SK-N-SH treated with all-trans-retinoic acid at 6 μM for 48 hours (cell line): ENCODE data around the gene DOCK9.

Experiments used
- ATAC-seq: fragments of 200-7000 bp; cut with Tn5 transposase; 3 replicates; pipeline ENCODE4 v1.9.1; 2020; ENCODE audit warnings: mild to moderate bottlenecking, moderate library complexity
- ARNTL ChIP-seq: fragments of 450-650 bp; formaldehyde crosslinking; IDR thresholded peaks from 2 replicates; pipeline ENCODE4 v1.5.0; 2020; ENCODE audit warnings: low read depth, mild to moderate bottlenecking, moderate library complexity, borderline replicate concordance
- BACH2 ChIP-seq: fragments of 250-450 bp; sonication (Bioruptor Pico); IDR thresholded peaks from 2 replicates; pipeline ENCODE4 v1.9.0; 2021; ENCODE audit warnings: mild to moderate bottlenecking, borderline replicate concordance
- CSDC2 ChIP-seq: fragments of 250-450 bp; sonication (Bioruptor Pico); IDR thresholded peaks from 2 replicates; pipeline ENCODE4 v1.5.0; 2020; ENCODE audit warnings: mild to moderate bottlenecking, moderate library complexity
- ESRRG ChIP-seq: fragments of 250-450 bp; sonication (Bioruptor Pico); IDR thresholded peaks from 2 replicates; pipeline ENCODE4 v1.6.1; 2021; ENCODE audit warnings: mild to moderate bottlenecking
- GLIS3 ChIP-seq: fragments of 250-450 bp; sonication (Bioruptor Pico); IDR thresholded peaks from 2 replicates; pipeline ENCODE4 v1.5.0; 2020; ENCODE audit warnings: mild to moderate bottlenecking, moderate library complexity
- ISL1 ChIP-seq: fragments of 250-450 bp; sonication (Bioruptor Pico); IDR thresholded peaks from 2 replicates; pipeline ENCODE4 v2.1.2; 2022; ENCODE audit warnings: mild to moderate bottlenecking, moderate library complexity
- PPARA ChIP-seq: fragments of 250-450 bp; sonication (Bioruptor Pico); IDR thresholded peaks from 2 replicates; pipeline ENCODE4 v1.5.0; 2020; ENCODE audit warnings: mild to moderate bottlenecking, borderline replicate concordance
- RARB ChIP-seq: fragments of 250-450 bp; sonication (Bioruptor Pico); IDR thresholded peaks from 2 replicates; pipeline ENCODE4 v1.8.0; 2021; ENCODE audit warnings: mild to moderate bottlenecking, moderate library complexity
- SNAI2 ChIP-seq: fragments of 250-450 bp; sonication (Bioruptor Pico); IDR thresholded peaks from 2 replicates; pipeline ENCODE4 v1.5.0; 2020; ENCODE audit warnings: mild to moderate bottlenecking, moderate library complexity
- TCF4 ChIP-seq: fragments of 250-450 bp; sonication (Bioruptor Pico); IDR thresholded peaks from 2 replicates; pipeline ENCODE4 v1.8.0; 2021; ENCODE audit warnings: mild to moderate bottlenecking, moderate library complexity, borderline replicate concordance
- TOX ChIP-seq: fragments of 250-450 bp; sonication (Bioruptor Pico); IDR thresholded peaks from 2 replicates; pipeline ENCODE4 v1.8.0; 2021; ENCODE audit warnings: mild to moderate bottlenecking, moderate library complexity, borderline replicate concordance
- ZC3H10 ChIP-seq: fragments of 250-450 bp; sonication (Bioruptor Pico); IDR thresholded peaks from 2 replicates; pipeline ENCODE4 v1.5.1; 2021; ENCODE audit warnings: mild to moderate bottlenecking, moderate library complexity
- ZFP3 ChIP-seq: fragments of 250-450 bp; sonication (Bioruptor Pico); IDR thresholded peaks from 2 replicates; pipeline ENCODE4 v1.5.0; 2020; ENCODE audit warnings: mild to moderate bottlenecking, moderate library complexity
- ZFP30 ChIP-seq: fragments of 450-650 bp; formaldehyde crosslinking; IDR thresholded peaks from 2 replicates; pipeline ENCODE4 v1.5.0; 2022; ENCODE audit warnings: mild to moderate bottlenecking, moderate library complexity
- ZNF565 ChIP-seq: fragments of 450-650 bp; formaldehyde crosslinking; conservative IDR thresholded peaks from 2 replicates; pipeline ENCODE4 v1.5.0; 2020; ENCODE audit warnings: low read depth, mild to moderate bottlenecking, moderate library complexity
- ZNF70 ChIP-seq: fragments of 450-650 bp; formaldehyde crosslinking; IDR thresholded peaks from 2 replicates; pipeline ENCODE4 v1.5.0; 2020; ENCODE audit warnings: mild to moderate bottlenecking, moderate library complexity
- ZNF8 ChIP-seq: fragments of 450-650 bp; formaldehyde crosslinking; IDR thresholded peaks from 2 replicates; pipeline ENCODE4 v1.5.0; 2020; ENCODE audit warnings: mild to moderate bottlenecking, moderate library complexity
- TF ChIP-seq, protein P1 (sequence below): fragments of 250-450 bp; sonication (Bioruptor Pico); IDR thresholded peaks from 2 replicates; pipeline ENCODE4 v1.8.0; 2021; ENCODE audit warnings: low read depth, mild to moderate bottlenecking, moderate library complexity, borderline replicate concordance
- TF ChIP-seq, protein P2 (sequence below): fragments of 250-450 bp; sonication (Bioruptor Pico); IDR thresholded peaks from 2 replicates; pipeline ENCODE4 v1.8.0; 2020; ENCODE audit warnings: mild to moderate bottlenecking, moderate library complexity, borderline replicate concordance
- TF ChIP-seq, protein P3 (sequence below): fragments of 250-450 bp; sonication (Bioruptor Pico); IDR thresholded peaks from 2 replicates; pipeline ENCODE4 v1.5.1; 2021; ENCODE audit warnings: mild to moderate bottlenecking, moderate library complexity
- TF ChIP-seq, protein P4 (sequence below): fragments of 250-450 bp; sonication (Bioruptor Pico); IDR thresholded peaks from 2 replicates; pipeline ENCODE4 v1.5.0; 2020; ENCODE audit warnings: mild to moderate bottlenecking, moderate library complexity

The DOCK9 gene

DNA sequence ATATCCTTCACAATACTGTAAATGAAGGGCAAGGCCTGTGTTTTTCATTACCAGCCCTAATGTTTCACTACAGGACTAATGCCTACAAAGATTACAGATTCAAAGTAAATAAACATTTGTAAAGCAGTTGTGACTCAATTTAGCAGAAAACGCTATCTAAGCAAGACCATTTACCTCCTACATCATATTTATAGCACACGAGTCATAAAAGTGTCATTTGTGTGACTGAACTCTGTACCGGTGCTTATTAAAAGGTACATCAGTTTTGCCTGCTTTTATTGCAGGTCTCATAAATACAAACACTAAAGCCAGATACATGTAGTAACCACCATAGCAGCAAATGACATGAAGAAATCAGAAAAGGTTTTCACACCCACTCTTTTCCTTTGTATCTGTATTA is 163.9 kb downstream of the DOCK9 start:
- no peak for TF ChIP-seq ZFP3 (CRISPR knock-in tag)
- no peak for TF ChIP-seq ZNF565 (CRISPR knock-in tag)
- TF ChIP-seq ZNF8 (CRISPR knock-in tag): no peak
- no peak for TF ChIP-seq ZC3H10 (CRISPR knock-in tag)
- no peak for TF ChIP-seq TOX (CRISPR knock-in tag)
- TF ChIP-seq, protein P1, sequence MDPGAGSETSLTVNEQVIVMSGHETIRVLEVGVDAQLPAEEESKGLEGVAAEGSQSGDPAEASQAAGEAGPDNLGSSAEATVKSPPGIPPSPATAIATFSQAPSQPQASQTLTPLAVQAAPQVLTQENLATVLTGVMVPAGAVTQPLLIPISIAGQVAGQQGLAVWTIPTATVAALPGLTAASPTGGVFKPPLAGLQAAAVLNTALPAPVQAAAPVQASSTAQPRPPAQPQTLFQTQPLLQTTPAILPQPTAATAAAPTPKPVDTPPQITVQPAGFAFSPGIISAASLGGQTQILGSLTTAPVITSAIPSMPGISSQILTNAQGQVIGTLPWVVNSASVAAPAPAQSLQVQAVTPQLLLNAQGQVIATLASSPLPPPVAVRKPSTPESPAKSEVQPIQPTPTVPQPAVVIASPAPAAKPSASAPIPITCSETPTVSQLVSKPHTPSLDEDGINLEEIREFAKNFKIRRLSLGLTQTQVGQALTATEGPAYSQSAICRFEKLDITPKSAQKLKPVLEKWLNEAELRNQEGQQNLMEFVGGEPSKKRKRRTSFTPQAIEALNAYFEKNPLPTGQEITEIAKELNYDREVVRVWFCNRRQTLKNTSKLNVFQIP (CRISPR knock-in tag): no peak
- TF ChIP-seq RARB (CRISPR knock-in tag): no peak
- no peak for TF ChIP-seq ARNTL (CRISPR knock-in tag)
- TF ChIP-seq ESRRG (CRISPR knock-in tag): no peak
- ATAC-seq: no peak

DNA sequence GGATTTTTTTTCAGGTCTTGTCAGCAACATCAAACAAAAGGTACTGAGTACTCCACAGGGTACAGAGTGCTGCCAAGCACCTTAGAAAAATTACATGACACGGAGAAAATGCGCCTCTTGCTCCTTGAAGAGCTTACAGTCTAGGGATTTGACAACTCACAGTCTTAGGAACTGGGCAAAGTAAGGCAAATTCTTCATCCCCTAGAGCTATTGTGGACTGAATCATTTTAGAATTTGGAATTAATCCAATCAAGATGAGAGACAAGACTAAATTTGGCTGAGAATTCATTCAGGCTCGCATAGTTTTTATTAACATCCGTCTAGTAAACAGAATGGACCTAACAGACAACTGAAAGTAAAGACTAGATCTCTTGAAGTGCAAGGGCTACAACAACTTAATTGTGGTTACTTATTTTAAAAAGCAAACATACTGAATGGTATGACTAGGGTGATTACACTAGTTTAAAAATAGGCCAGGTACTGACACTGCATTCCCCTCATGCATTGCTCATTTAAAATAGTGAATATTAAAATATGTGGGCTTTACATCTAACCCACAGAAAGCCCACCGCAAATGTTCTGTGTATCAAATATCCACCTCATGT is 165.6 kb downstream of the DOCK9 start:
- ATAC-seq: peak; percentile 86

DNA sequence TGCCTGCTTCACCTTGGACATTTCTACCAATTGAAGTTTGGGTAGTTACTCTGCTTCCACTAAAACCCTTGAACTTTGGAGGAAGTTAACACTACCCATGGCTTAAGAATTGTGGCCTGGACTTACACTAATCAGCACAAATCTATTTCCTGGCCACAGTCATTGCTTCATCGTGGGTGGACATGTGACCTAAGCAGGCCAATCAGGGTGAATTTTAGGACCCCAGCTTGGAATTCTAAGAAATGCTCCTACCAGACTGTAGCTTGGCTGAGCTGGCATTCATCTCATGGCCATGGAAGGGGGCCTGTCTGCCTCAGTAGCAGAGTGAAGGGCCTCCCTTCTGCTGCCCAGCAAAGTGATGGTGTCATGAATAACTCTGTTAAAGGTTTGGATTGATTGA is 167.1 kb downstream of the DOCK9 start:
- ATAC-seq: no peak

More for the DNA sequence above, 167.1 kb downstream of the DOCK9 start:
- TF ChIP-seq ZNF565 (CRISPR knock-in tag): no peak
- TF ChIP-seq ZFP30 (CRISPR knock-in tag): no peak
- no peak for TF ChIP-seq BACH2 (CRISPR knock-in tag)
- no peak for TF ChIP-seq CSDC2
- TF ChIP-seq, protein P2, sequence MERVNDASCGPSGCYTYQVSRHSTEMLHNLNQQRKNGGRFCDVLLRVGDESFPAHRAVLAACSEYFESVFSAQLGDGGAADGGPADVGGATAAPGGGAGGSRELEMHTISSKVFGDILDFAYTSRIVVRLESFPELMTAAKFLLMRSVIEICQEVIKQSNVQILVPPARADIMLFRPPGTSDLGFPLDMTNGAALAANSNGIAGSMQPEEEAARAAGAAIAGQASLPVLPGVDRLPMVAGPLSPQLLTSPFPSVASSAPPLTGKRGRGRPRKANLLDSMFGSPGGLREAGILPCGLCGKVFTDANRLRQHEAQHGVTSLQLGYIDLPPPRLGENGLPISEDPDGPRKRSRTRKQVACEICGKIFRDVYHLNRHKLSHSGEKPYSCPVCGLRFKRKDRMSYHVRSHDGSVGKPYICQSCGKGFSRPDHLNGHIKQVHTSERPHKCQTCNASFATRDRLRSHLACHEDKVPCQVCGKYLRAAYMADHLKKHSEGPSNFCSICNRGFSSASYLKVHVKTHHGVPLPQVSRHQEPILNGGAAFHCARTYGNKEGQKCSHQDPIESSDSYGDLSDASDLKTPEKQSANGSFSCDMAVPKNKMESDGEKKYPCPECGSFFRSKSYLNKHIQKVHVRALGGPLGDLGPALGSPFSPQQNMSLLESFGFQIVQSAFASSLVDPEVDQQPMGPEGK: no peak
- TF ChIP-seq ZC3H10 (CRISPR knock-in tag): no peak
- TF ChIP-seq SNAI2 (CRISPR knock-in tag): no peak
- no peak for TF ChIP-seq ISL1
- no peak for TF ChIP-seq ZNF8 (CRISPR knock-in tag)
- TF ChIP-seq ARNTL (CRISPR knock-in tag): no peak
- no peak for TF ChIP-seq ZNF70
- TF ChIP-seq ZFP3 (CRISPR knock-in tag): no peak
- TF ChIP-seq, protein P1 (CRISPR knock-in tag): no peak
- no peak for TF ChIP-seq TOX (CRISPR knock-in tag)
- TF ChIP-seq TCF4: no peak
- TF ChIP-seq, protein P3, sequence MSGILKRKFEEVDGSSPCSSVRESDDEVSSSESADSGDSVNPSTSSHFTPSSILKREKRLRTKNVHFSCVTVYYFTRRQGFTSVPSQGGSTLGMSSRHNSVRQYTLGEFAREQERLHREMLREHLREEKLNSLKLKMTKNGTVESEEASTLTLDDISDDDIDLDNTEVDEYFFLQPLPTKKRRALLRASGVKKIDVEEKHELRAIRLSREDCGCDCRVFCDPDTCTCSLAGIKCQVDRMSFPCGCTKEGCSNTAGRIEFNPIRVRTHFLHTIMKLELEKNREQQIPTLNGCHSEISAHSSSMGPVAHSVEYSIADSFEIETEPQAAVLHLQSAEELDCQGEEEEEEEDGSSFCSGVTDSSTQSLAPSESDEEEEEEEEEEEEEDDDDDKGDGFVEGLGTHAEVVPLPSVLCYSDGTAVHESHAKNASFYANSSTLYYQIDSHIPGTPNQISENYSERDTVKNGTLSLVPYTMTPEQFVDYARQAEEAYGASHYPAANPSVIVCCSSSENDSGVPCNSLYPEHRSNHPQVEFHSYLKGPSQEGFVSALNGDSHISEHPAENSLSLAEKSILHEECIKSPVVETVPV (CRISPR knock-in tag): no peak
- TF ChIP-seq ESRRG (CRISPR knock-in tag): no peak
- TF ChIP-seq GLIS3 (CRISPR knock-in tag): no peak
- TF ChIP-seq, protein P4, sequence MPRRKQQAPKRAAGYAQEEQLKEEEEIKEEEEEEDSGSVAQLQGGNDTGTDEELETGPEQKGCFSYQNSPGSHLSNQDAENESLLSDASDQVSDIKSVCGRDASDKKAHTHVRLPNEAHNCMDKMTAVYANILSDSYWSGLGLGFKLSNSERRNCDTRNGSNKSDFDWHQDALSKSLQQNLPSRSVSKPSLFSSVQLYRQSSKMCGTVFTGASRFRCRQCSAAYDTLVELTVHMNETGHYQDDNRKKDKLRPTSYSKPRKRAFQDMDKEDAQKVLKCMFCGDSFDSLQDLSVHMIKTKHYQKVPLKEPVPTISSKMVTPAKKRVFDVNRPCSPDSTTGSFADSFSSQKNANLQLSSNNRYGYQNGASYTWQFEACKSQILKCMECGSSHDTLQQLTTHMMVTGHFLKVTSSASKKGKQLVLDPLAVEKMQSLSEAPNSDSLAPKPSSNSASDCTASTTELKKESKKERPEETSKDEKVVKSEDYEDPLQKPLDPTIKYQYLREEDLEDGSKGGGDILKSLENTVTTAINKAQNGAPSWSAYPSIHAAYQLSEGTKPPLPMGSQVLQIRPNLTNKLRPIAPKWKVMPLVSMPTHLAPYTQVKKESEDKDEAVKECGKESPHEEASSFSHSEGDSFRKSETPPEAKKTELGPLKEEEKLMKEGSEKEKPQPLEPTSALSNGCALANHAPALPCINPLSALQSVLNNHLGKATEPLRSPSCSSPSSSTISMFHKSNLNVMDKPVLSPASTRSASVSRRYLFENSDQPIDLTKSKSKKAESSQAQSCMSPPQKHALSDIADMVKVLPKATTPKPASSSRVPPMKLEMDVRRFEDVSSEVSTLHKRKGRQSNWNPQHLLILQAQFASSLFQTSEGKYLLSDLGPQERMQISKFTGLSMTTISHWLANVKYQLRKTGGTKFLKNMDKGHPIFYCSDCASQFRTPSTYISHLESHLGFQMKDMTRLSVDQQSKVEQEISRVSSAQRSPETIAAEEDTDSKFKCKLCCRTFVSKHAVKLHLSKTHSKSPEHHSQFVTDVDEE (CRISPR knock-in tag): no peak
- TF ChIP-seq PPARA (CRISPR knock-in tag): no peak
